Stimulated activated CD4-positive, alpha-beta T cell treated with anti-CD3 and anti-CD28 coated beads, Interleukin-12 subunit alpha, Interleukin-12 subunit beta, amount 100 ng/mL, for 48 hours (primary cell): ENCODE data around the gene SCNN1B.
A peak's percentile ranks its signal among the peaks of the same experiment; 100 is the strongest.
"Not testable (repeated sequence)": the region's sequence is repeated elsewhere in the genome, so short reads cannot be mapped to it uniquely, and the experiment has no call there.

Source experiments
- DNase-seq, 3 donors: peaks; one replicate each; pipeline ENCODE4 v3.0.0-alpha.2; 2020; ENCODE audit warnings: low read depth in 2 of 3, low spot score in 1 of 3

The SCNN1B gene

DNA sequence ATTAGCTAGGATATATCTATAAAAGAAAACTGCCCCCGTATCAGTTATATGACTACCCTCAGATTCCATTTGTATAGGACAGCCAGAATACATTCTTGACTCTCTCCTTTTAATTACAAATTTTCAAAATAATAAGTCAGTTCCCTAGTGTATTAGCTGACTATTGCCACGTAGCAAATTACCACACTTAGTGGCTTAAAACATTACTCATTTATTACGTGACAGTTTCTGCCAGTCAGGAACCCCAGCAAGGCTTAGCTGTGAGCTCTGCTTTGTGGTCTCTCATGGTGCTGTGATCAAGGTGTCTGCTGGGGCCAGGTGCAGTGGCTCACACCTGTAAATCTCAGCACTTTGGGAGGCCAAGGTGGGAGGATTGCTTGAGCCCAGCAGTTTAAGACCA lies 13.9 kb upstream of the SCNN1B start:
- DNase-seq = no peak

DNA sequence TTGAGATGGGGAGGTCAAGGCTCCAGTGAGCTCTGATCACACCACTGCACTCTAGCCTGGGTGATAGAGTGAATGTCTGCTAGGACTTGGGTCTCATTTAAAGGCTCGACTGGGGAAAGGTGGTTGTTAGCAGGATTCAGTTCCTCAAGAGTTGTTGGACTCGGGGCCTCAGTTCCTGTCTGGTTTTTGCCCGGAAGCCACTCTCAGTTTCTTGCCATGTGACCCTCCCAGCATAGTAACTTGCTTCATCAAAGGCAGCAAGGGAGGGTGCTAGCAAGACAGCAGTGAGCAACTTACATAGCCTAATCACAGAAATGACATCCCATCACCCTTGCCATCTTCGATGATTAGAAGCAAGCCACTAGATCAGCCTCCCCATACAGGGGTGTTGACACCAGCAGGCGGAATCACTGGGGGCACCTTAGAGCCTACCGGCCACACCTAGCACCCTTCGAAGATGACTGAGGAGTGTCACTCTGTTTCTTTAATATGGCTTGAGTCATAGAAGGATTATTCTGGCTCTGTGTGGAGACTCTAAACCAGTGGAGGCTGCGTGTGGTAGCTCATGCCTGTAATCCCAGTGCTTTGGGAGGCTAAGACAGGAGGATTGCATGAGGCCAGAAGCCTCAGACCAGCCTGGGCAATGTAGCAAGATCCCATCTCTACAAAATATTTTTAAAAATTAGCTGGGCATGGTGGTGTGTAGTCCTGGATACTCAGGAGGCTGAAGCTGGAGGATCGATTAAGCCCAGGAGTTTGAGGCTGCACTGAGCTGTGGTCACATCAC lies 13.2 kb upstream of the SCNN1B start:
- DNase-seq = no peak

- no peak for DNase-seq
Measured at GRCh38 chr16:23290189-23291062, 11.7 kb upstream of the SCNN1B start.

- DNase-seq = no peak
Measured at GRCh38 chr16:23293016-23293415, 9.1 kb upstream of the SCNN1B start.

- no peak for DNase-seq
Measured at GRCh38 chr16:23294260-23294659, 7.8 kb upstream of the SCNN1B start.

- DNase-seq = peak in 2 of 3 donors; percentile 4 to 5
Measured at GRCh38 chr16:23296994-23297393, 5.1 kb upstream of the SCNN1B start.

DNA sequence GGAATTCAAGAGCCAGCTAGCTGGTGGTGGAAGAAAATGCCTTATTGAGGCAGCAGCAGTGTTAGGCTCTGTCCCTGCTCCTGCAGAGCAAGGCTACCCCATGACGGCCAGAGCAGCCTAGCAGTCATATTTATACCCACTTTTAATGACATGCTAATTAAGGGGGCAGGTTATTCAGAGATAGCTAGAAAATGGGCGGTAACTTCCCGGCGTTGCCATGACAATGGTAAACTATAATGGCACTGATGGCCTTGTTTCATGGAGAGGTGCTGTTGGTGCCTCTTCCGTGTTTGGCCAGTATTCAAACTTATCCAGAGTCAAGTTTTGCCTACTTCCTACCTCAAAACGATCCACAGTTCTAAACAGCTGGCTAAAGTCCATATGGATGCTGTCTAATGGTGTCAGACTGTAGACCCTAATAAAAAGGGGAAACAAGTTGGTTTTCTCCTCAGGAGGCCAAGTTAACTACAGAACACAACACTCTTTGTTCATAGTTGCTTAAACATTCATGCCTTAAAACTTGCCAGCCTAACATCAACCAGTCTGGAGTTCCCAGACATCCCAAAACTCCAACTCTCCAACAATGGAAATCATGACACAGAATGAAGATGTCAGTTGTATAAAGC lies 3.7 kb upstream of the SCNN1B start:
- no peak for DNase-seq

GRCh38 chr16:23299815-23300214 lies 2.3 kb upstream of the SCNN1B start:
- not testable (repeated sequence) for DNase-seq

GRCh38 chr16:23301251-23302044 lies 654 bp upstream of the SCNN1B start:
- DNase-seq = no peak

- no peak for DNase-seq
Measured at GRCh38 chr16:23303685-23304084, 1.6 kb downstream of the SCNN1B start.

GRCh38 chr16:23304620-23305019 lies 2.5 kb downstream of the SCNN1B start:
- no peak for DNase-seq

GRCh38 chr16:23306199-23307100 lies 4.3 kb downstream of the SCNN1B start:
- DNase-seq = no peak

- DNase-seq = no peak
Measured at GRCh38 chr16:23310217-23310616, 8.1 kb downstream of the SCNN1B start.

DNA sequence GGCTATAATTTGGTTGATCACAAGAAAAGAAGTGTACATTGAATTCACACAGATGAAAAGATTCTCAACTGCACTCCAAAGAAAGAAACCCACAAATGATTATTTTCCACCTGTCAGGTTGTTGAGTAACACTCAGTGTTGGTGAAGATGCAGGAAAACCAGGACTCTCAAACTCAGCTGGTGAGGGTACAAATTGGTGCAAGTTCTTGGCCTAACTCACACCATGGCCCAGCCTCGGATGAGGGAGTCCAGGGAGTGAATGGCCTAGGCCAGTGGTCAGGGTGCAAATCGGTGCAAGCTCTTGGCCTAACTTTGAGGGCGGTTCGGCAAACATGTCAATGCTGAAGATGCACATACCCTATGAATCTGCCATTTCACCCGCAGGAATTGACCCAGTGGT lies 8.6 kb downstream of the SCNN1B start:
- DNase-seq = no peak

GRCh38 chr16:23316232-23316631 lies 14.1 kb downstream of the SCNN1B start:
- DNase-seq = no peak

- DNase-seq = no peak
Measured at GRCh38 chr16:23316634-23317265, 14.6 kb downstream of the SCNN1B start.

- no peak for DNase-seq
Measured at GRCh38 chr16:23317266-23317661, 15.2 kb downstream of the SCNN1B start.

- DNase-seq = no peak
Measured at GRCh38 chr16:23317751-23318150, 15.6 kb downstream of the SCNN1B start.

DNA sequence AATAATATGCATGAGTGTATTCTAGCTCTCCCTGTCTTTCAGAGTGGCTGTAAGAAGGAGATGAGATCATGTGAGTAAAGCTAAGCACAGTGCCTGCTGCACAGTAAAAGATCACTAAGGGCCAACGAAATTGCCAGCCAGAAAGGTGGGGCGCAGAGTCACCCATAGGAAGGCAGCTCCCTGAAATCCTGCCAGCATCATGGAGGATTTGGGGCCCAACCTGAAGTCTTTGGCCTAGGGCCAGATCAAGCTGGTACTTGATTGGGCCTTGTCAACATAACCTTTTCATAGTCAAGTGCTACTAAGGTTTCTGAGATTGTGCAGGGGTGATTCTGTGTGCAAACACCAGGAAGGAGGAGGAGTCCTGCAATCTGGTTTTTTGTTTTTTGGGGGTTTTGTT lies 16.5 kb downstream of the SCNN1B start:
- no peak for DNase-seq
